ENCODE results near the gene LRCH2. TPM values are rescaled to one million over a fixed set of nuclear protein-coding genes. Genes with fewer than 3 reads are reported as not detected.

Gene LRCH2
- total and polyA plus RNA-seq, 2 of the 4 experiments (the other 2 are of a cell fraction), result 2.6 to 4.3 TPM

GRCh38 chrX:115089419-115089818 is 144.5 kb downstream of the LRCH2 start:
- no CpG with 5 or more reads among the region's 1 CpG for WGBS, 2 experiments (ENCODE audit: extremely low coverage in 2 of 2, insufficient read length in 1 of 2)
- dilution Hi-C loops (cut with HindIII; ENCODE audit: low sequenced_read_pairs, unreplicated experiment), result no loop called here
- DNase-seq (no peak), ATAC-seq (ENCODE audit: low read depth) (no peak)
- H2AFZ ChIP-seq (replicated peaks; ENCODE audit: low read length, poor library complexity), result no peak overlapping the region
- H2BK20ac ChIP-seq (ENCODE audit: low read depth, low read length), result no peak overlapping the region
- no peak overlapping the region for H4K91ac ChIP-seq (ENCODE audit: insufficient read depth, low read depth, low read length)
- H3K4me3 ChIP-seq (ENCODE audit: insufficient read depth, low read depth, low read length), result no peak overlapping the region
- H3K9me3 ChIP-seq (ENCODE audit: control insufficient read depth, insufficient read depth, low read length), result no peaks in the 10 kb centered on the region
- no peak for TF ChIP-seq BHLHE40 (IDR thresholded peaks at IDR 0.05; ENCODE audit: low read depth, low read length)
- no peaks in the 10 kb centered on the region for H3K9me1 ChIP-seq (ENCODE audit: insufficient read depth, low read length)
- H2BK120ac ChIP-seq (ENCODE audit: low read depth, low read length), result no peak overlapping the region
- no peak overlapping the region for H2BK15ac ChIP-seq (ENCODE audit: low read depth, low read length)
- H3K4ac ChIP-seq (ENCODE audit: low read depth, low read length), result no peak overlapping the region
- H3K36me3 ChIP-seq (ENCODE audit: control insufficient read depth, insufficient read depth, low read length), result no peaks in the 10 kb centered on the region
- H2BK5ac ChIP-seq (ENCODE audit: low read depth, low read length, poor library complexity, severe bottlenecking), result no peak overlapping the region
- intact Hi-C loops (cut with micrococcal nuclease), result no loop called here
- H3K79me1 ChIP-seq (ENCODE audit: low read depth in 1 of 2, low read length in 2 of 2), result no peaks in the 10 kb centered on the region
- H3K56ac ChIP-seq (ENCODE audit: extremely low read depth, insufficient read depth, low read length), result no peak overlapping the region
- H3K18ac ChIP-seq (ENCODE audit: low read depth, low read length), result no peak overlapping the region
- H4K8ac ChIP-seq (ENCODE audit: low read depth in 2 of 2, low read length in 2 of 2), result no peak overlapping the region
- H3K4me1 ChIP-seq (ENCODE audit: control insufficient read depth, insufficient read depth, low read length), result no peaks in the 10 kb centered on the region
- BruUV-seq (replicated peaks), result no TSS peak
- no peak overlapping the region for H3K14ac ChIP-seq (replicated peaks; ENCODE audit: low read depth, low read length)
- no peak overlapping the region for H3K27ac ChIP-seq (ENCODE audit: insufficient read depth, low read length)
- H3K9ac ChIP-seq (ENCODE audit: low read depth, low read length), result no peak overlapping the region
- ChIA-PET POLR2A (ENCODE audit: unreplicated experiment) (interaction anchor here (0.7 kb wide), 1 partner anchor 26 kb away, joined by 4 read pairs; no protein-coding TSS in a partner anchor), CTCF (no interaction called here)
- in situ Hi-C loops (cut with MboI; ENCODE audit: low sequenced_read_pairs), result no loop called here
- no peak overlapping the region for H4K5ac ChIP-seq (ENCODE audit: low read depth, low read length)
- H3K23ac ChIP-seq (ENCODE audit: low read depth, low read length), result no peak overlapping the region
- no peak overlapping the region for H3K4me2 ChIP-seq (ENCODE audit: low read depth, low read length)
- no peaks in the 10 kb centered on the region for H3K27me3 ChIP-seq (ENCODE audit: control insufficient read depth, insufficient read depth, low read length)
- no peak overlapping the region for H2AK9ac ChIP-seq (replicated peaks; ENCODE audit: low read depth, low read length, poor library complexity)
- no peak overlapping the region for H2AK5ac ChIP-seq (ENCODE audit: low read depth, low read length)
- H4K20me1 ChIP-seq (ENCODE audit: insufficient read depth, low read length), result no peaks in the 10 kb centered on the region
